OCI-LY7 (cell line): ENCODE data around the gene TCERG1L. TPM values are rescaled to one million over a fixed set of nuclear protein-coding genes. Genes with fewer than 3 reads are reported as not detected.

Source experiments
- BruUV-seq: library from RNA; stranded (reverse); fragments of 400-500 nt; replicated peaks from 2 replicates; lab custom pipeline; 2021; lab: Mats Ljungman, UMichigan
- CTCF ChIA-PET: fragments of 300-600 bp; sonication (Branson Sonifier 250); formaldehyde crosslinking; loops from one replicate; lab custom pipeline; 2022; ENCODE audit warnings: antibody characterized with exemption; ENCODE audit not compliant: unreplicated experiment; lab: Charles Lee
- POLR2A ChIA-PET: fragments of 300-600 bp; sonication (Branson Sonifier 250); formaldehyde crosslinking; loops from one replicate; lab custom pipeline; 2022; ENCODE audit warnings: antibody characterized with exemption; lab: Charles Lee
- DNase-seq: peaks from one replicate; pipeline ENCODE4 v3.0.0-alpha.2; 2015; ENCODE audit warnings: low spot score
- H2AFZ ChIP-seq: fragments of 200-600 bp; sonication (generic), shearing (Covaris generic); 2 replicates; pipeline ENCODE4 v1.6.1; 2014; ENCODE audit warnings: mild to moderate bottlenecking, antibody characterized with exemption, low read length, moderate library complexity
- H3K27ac ChIP-seq: fragments of 200-600 bp; sonication (generic); 2 replicates; pipeline ENCODE4 v1.5.1; 2014; ENCODE audit warnings: mixed run types, low read depth, mild to moderate bottlenecking, moderate library complexity, low read length, inconsistent platforms; ENCODE audit not compliant: poor library complexity, severe bottlenecking
- H3K36me3 ChIP-seq: fragments of 200-600 bp; sonication (generic); 2 replicates; pipeline ENCODE4 v1.6.1; 2014; ENCODE audit warnings: mild to moderate bottlenecking, antibody characterized with exemption, low read length, moderate library complexity, mixed read lengths; ENCODE audit not compliant: insufficient read depth
- H3K4me1 ChIP-seq: fragments of 200-600 bp; sonication (generic); 2 replicates; pipeline ENCODE4 v1.5.1; 2014; ENCODE audit warnings: mild to moderate bottlenecking, low read length; ENCODE audit not compliant: insufficient read depth, poor library complexity, severe bottlenecking
- H3K4me2 ChIP-seq: fragments of 200-600 bp; sonication (generic); 2 replicates; pipeline ENCODE4 v1.6.1; 2014; ENCODE audit warnings: mild to moderate bottlenecking, low read length
- H3K4me3 ChIP-seq: fragments of 200-600 bp; sonication (generic); 2 replicates; pipeline ENCODE4 v1.5.1; 2014; ENCODE audit warnings: mild to moderate bottlenecking, low read depth, low read length; ENCODE audit not compliant: poor library complexity, severe bottlenecking
- H3K79me2 ChIP-seq: fragments of 200-600 bp; sonication (generic); 2 replicates; pipeline ENCODE4 v1.6.1; 2016; ENCODE audit warnings: low read depth, mild to moderate bottlenecking, low read length, moderate library complexity, mixed read lengths; ENCODE audit not compliant: insufficient read depth
- H3K9me2 ChIP-seq: fragments of 200-600 bp; sonication (generic); 2 replicates; pipeline ENCODE4 v1.6.1; 2016; ENCODE audit warnings: mild to moderate bottlenecking, low read length, mixed read lengths; ENCODE audit not compliant: insufficient read depth
- H3K9me3 ChIP-seq: fragments of 200-600 bp; sonication (generic); 2 replicates; pipeline ENCODE4 v1.6.1; 2014; ENCODE audit warnings: mild to moderate bottlenecking, mixed run types, low read length, mixed read lengths
- H4K20me1 ChIP-seq: fragments of 200-600 bp; sonication (generic); 2 replicates; pipeline ENCODE4 v1.6.1; 2014; ENCODE audit warnings: mild to moderate bottlenecking, antibody characterized with exemption, low read length, moderate library complexity, mixed read lengths; ENCODE audit not compliant: insufficient read depth
- CTCF ChIP-seq: fragments of 200-600 bp; sonication (generic); conservative IDR thresholded peaks from 2 replicates; pipeline ENCODE4 v1.5.1; 2014; ENCODE audit warnings: mild to moderate bottlenecking, antibody characterized with exemption, low read length, moderate library complexity, mixed read lengths
- EZH2phosphoT487 ChIP-seq: fragments of 200-600 bp; sonication (generic); IDR thresholded peaks from 2 replicates; pipeline ENCODE4 v1.6.1; 2018; ENCODE audit warnings: low read depth, borderline replicate concordance, mild to moderate bottlenecking, mixed run types, antibody characterized with exemption, low read length, moderate library complexity, mixed read lengths
- intact Hi-C: fragments of 100-400 bp; cut with micrococcal nuclease; formaldehyde crosslinking; loops from one replicate; pipeline ENCODE4 v1.10.0; 2022; ENCODE audit not compliant: unreplicated experiment
- total RNA-seq, 2 experiments: library from RNA; depleted of rRNA in 1 of 2; stranded (reverse); fragments of >200 nt in 1 of 2; shearing (Covaris generic) in 1 of 2; gene quantifications; 2 replicates each; pipeline ENCODE4 v1.2.3, GENCODE V29; 2014 to 2022

TCERG1L gene
- total RNA-seq, 2 experiments from 2014 or later, result not detected

GRCh38 chr10:131244836-131245235 lies 66.7 kb downstream of the TCERG1L start:
- H3K79me2 ChIP-seq, result no peaks in the 10 kb centered on the region
- DNase-seq, result no peak
- no TSS peak for BruUV-seq
- no peaks in the 10 kb centered on the region for H3K4me1 ChIP-seq
- H3K9me2 ChIP-seq, result no peaks in the 10 kb centered on the region
- no peak overlapping the region for H3K4me2 ChIP-seq
- TF ChIP-seq CTCF, result no peak
- TF ChIP-seq EZH2phosphoT487, result no peak
- no peaks in the 10 kb centered on the region for H3K9me3 ChIP-seq
- H3K4me3 ChIP-seq, result no peak overlapping the region
- H3K36me3 ChIP-seq, result no peaks in the 10 kb centered on the region
- intact Hi-C loops, result no loop called here
- H3K27ac ChIP-seq, result no peak overlapping the region
- H4K20me1 ChIP-seq, result no peaks in the 10 kb centered on the region
- ChIA-PET POLR2A (no interaction called here), CTCF (no interaction called here)
- no peak overlapping the region for H2AFZ ChIP-seq

- Histone ChIP-seq H4K20me1 (no peaks in the 10 kb centered on the region), H2AFZ (no peak overlapping the region), H3K27ac (no peak overlapping the region), H3K4me2 (no peak overlapping the region), H3K9me2 (no peaks in the 10 kb centered on the region), H3K4me3 (no peak overlapping the region), H3K4me1 (no peaks in the 10 kb centered on the region), H3K79me2 (no peaks in the 10 kb centered on the region), H3K9me3 (no peaks in the 10 kb centered on the region), H3K36me3 (no peaks in the 10 kb centered on the region)
- DNase-seq, result no peak
- ChIA-PET CTCF (no interaction called here), POLR2A (no interaction called here)
- intact Hi-C loops, result no loop called here
- TF ChIP-seq EZH2phosphoT487 (no peak), CTCF (no peak)
- BruUV-seq, result no TSS peak
Observed at GRCh38 chr10:131243076-131243475, 68.4 kb downstream of the TCERG1L start.

- ChIA-PET POLR2A (no interaction called here), CTCF (no interaction called here)
- Histone ChIP-seq H3K9me2 (no peaks in the 10 kb centered on the region), H2AFZ (no peak overlapping the region), H3K4me1 (no peaks in the 10 kb centered on the region), H3K36me3 (no peaks in the 10 kb centered on the region), H3K4me3 (no peak overlapping the region), H3K79me2 (no peaks in the 10 kb centered on the region), H3K27ac (no peak overlapping the region), H4K20me1 (no peaks in the 10 kb centered on the region), H3K4me2 (no peak overlapping the region), H3K9me3 (no peaks in the 10 kb centered on the region)
- intact Hi-C loops, result no loop called here
- no peak for TF ChIP-seq EZH2phosphoT487
- 0 out of 2 replicates have a peak, but pooled peaks have one; percentile 28 for TF ChIP-seq CTCF
- DNase-seq, result no peak
- BruUV-seq, result no TSS peak
Observed at GRCh38 chr10:131242007-131242406, 69.5 kb downstream of the TCERG1L start.
